Activated gamma-delta T cell treated with Interleukin-2 at 50 U/mL for 16 hours (primary cell): Measurements from ENCODE around the gene KCNQ1.

Experiments
- DNase-seq: peaks from one replicate; pipeline ENCODE4 v3.0.0-alpha.2; 2020

Gene KCNQ1

DNA sequence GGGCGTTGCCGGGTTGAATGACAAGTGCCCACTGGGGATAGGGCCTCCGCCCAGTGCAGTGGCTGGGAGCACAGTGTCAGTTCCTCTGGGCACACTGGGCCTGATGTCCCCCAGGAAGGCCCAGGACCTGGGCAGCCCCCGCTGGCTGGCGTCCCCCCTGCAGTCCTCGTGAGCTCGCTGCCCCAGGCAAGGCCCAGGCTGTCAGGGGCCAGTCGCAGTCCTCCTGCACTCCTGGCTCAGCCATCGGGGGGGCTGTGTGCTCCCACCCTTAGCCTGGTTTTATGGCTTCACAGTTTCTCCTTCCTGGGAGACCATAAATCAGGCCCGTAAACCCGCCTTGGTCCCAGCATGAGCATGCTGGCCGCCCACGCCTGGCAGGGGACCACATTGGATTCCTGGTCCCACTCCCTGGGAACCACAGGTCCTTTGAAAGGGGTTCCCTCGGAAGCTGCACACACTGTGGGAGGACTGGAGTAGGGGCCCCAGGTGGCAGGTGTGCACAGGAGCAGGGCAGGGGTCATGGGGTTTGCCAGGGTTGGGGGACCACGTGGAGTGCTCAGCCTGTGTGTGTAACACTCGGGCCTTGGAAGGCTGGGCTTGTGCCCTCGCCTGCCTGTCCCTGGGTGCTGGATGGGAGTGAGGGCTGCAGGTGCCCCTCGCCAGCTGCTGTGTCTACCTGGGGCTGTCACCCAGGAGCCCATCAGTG lies 141.4 kb downstream of the KCNQ1 start:
- DNase-seq: no peak

- no peak for DNase-seq
These were observed 142.0 kb downstream of the KCNQ1 start for GRCh38 chr11:2586793-2587131.

GRCh38 chr11:2587132-2587930 lies 142.5 kb downstream of the KCNQ1 start:
- no peak for DNase-seq

GRCh38 chr11:2587976-2588748 lies 143.4 kb downstream of the KCNQ1 start:
- DNase-seq: no peak

DNA sequence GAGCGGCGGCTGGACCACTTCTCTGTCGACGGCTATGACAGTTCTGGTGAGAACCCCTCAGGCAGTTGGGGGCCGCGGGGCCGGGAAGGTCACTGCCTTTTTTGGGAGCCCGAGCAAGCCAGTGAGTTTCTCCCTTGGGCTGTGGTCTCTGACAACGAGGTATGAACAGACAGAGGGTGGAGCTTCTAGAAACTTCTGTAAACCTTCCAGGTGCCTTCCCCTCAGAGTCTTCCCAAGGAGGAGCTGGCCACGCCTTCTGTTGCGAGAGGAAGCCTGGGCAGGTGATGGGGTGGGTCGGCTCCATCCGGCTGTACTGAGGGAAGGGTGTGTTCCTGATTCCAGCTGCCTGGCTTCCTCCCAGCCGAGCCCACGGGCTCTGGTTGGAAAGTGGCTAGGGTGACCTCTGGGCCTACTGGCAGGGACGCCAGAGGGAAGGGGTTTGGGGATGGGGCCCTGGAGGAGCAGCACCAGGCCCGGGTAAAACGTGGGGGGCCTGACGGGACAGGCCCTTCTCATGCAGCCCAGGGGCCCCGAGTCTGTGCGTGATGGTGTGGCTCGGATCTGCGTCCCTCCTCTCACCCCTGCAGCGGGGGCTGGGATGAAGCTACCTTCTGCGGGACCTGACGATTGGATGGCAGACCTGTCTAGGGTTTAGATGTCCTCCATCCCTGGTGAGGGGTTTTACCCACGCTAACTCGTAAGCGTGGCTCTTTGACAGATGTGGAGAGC lies 144.2 kb downstream of the KCNQ1 start:
- DNase-seq: no peak

GRCh38 chr11:2589538-2589934 lies 144.7 kb downstream of the KCNQ1 start:
- no peak for DNase-seq

GRCh38 chr11:2590131-2590964 lies 145.5 kb downstream of the KCNQ1 start:
- DNase-seq: no peak

- no peak for DNase-seq
These were observed 146.4 kb downstream of the KCNQ1 start for GRCh38 chr11:2590965-2591754.

GRCh38 chr11:2591805-2592204 lies 147.0 kb downstream of the KCNQ1 start:
- DNase-seq: no peak

DNA sequence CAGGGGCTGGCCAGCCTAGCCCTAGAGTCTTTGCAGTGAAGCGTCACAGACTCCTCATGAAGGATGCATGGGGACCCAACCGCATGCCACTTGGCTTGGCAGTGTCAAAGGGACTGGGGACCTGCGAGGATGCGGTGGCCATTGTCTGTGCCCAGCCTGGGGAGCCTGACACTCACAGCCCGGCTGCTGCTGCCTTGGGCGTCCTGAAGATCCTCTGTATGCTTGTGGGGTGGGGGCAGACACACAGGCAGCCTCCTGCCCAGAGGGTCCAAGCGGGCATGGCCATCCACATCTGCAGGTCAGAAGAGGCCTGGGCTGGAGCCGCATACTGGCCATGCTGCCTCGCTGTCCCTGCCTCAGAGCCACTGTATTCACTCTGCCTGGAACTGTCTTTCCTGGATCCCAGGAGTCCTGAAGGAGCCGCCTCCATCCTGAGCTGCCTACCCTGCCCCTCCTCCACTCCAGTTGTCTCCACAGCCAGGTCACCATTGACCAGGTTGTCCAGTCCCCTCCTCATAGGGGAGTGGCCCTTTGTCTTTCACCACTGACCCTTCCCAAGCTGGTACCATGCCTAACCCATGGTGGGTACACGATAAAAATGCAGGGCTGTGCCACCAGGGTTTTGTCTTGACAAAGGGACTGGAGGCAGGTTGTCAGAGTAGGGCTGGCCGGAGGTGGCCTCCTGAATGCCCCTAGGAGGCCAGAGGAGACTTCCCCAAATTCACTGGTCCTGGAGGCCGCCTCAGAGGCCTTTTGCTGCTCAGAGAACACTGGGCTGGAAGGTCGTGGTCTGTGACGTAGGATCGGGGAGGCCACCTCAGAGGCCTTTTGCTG lies 148.0 kb downstream of the KCNQ1 start:
- no peak for DNase-seq

- DNase-seq: no peak
These were observed 148.7 kb downstream of the KCNQ1 start for GRCh38 chr11:2593393-2593950.

- no peak for DNase-seq
These were observed 149.5 kb downstream of the KCNQ1 start for GRCh38 chr11:2594267-2594666.

DNA sequence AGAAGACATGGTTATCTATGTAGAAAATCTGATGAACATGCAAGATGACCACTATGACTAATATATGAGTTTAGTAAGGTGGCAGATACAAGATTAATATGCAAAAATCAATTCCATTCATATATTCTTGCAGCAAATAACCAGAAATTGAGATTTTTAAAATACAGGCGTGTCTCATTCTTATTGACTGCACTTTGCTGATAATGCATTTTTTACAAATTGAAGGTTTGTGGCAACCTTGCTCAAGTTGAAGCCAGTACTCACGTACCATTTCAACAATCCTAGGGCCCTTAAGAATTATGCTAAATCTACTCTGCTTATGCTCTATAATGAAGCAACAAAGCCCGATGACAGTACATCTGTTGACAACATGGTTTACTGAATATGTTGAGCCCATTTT lies 150.4 kb downstream of the KCNQ1 start:
- no peak for DNase-seq

DNA sequence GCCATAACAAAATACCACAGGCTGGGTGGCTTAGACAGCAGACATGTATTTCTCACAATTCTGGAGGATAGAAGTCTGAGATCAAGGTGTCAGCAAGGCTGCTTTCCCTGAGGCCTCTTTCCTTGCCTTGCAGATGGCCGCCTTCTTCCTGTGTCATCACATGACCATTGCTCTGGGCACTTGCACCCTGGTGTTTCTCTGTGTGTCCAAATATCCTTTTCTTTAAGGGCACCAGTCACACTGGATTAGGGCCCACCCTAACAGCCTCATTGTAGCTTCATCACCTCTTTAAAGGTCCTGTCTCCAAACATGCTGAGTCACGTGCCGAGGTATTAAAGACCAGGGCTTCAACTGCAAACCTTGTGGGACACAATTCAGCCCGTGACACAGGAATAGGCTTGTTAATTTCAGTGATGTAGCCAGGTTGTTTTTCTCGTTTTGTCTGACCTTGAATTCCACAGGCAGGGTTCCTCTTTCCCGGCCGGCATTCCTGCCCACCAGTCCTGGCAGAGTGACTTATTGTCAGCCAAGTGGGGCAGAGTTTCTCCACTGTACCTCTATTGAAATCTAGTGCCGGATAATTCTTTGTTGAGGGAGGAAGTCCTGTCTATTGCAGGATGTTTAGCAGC lies 154.9 kb downstream of the KCNQ1 start:
- no peak for DNase-seq

- no peak for DNase-seq
These were observed 164.5 kb downstream of the KCNQ1 start for GRCh38 chr11:2609345-2609744.

- no peak for DNase-seq
These were observed 168.2 kb downstream of the KCNQ1 start for GRCh38 chr11:2612884-2613571.

DNA sequence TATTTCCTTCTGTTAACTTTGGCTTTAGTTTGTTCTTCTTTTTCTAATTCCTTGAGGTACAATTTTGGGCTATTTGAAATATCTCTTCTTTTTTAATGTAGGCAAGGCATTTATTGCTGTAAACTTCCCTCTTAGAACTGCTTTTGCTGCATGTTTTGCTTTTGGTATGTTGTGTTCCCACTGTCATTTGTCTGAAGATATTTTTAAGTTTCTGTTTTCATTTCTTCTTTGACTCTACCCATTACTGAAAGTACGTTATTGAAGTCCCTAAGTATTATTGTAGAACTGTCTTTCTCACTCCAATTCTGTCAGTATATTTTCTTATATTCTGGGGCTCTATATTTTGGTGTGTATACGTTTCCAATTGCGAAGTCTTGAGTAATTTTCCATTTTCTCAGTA lies 177.1 kb downstream of the KCNQ1 start:
- DNase-seq: no peak

- DNase-seq: no peak
These were observed 180.4 kb downstream of the KCNQ1 start for GRCh38 chr11:2625183-2625582.

- no peak for DNase-seq
These were observed 185.9 kb downstream of the KCNQ1 start for GRCh38 chr11:2630679-2631078.
